Measurements from ENCODE around the gene MARVELD1.

GRCh38 chr10:97708976-97709946 lies 4.3 kb upstream of the MARVELD1 start:
- TF ChIP-seq CTCF (IDR thresholded peaks at IDR 0.05) (peak; percentile 37 to 66 (median 65)), POLR2A (IDR thresholded peaks at IDR 0.05) (no peak)
